Inferior parietal cortex (tissue), 1 donor: ENCODE data around the gene CNOT6.

Source experiments
- DNase-seq: peaks from one replicate; pipeline ENCODE4 v3.0.0-alpha.2; 2016; ENCODE audit errors: extremely low spot score

The CNOT6 gene

GRCh38 chr5:180599981-180600553 is 105.9 kb downstream of the CNOT6 start:
- DNase-seq = no peak

DNA sequence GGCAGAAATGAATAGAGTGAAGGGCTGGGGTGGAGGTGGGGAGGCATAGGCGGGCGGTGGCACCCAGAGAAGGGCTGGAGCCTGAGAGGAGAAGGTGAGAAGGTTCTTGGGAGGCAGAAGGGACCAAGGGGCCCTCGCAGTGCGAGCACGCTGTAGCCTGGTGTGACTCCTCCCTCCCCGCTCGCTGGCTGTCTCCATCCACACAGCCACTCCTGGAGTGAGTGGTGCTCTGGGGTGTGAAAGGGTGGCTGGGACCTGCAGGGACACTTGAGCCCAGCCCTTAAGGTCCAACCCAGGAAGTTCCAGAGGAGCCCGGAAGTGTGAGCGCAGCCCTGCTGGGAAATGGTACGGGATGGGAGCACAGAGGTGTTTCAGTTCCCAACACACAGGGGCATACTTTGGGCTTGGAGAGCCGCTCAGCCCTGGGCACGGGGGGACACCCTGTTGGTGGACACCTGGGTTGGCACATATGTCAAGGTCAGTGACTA is 106.4 kb downstream of the CNOT6 start:
- DNase-seq = no peak

DNA sequence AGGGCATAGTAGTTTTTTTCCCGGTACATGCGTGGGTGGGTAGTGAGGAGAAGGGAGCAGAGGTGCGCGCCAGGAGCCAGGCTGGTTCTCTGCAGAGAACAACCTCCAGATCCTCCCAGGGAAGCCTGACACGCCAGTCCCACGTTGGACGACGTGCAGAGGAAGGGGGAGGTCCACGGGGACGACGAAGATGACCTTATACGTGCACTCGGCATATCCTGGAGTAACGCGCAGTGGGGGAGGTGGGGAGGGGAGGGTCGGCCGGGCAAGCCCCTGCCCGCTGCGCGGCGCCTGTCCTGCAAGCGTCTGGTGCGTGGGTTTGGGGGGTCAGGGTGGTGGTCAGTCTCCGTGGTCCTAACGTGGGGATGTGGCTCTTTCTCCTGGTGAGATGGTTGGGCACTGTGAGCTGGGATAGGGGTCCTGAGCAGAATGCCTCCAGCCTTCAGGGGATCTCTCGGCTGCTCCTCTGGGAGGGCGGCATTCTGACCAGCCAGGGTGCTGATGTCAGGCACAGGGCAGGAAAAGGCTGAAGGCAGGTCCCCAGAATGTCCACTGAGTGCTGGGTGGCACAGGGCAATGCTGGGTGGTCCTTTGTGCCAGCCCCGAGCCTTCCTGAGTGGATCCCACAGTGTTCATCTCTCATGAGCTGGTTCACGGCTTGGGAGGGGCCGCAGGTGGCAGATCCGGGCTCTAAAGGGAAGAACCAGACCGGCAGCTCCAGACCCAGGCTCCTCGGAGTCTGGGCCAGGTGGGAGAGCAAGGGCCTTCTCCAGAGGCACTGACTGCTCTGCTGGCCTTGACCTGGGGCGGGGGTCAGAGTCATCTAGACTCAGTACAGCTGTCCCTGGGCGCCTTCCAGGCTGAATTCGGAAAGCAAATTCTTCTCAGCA is 107.7 kb downstream of the CNOT6 start:
- no peak for DNase-seq

DNA sequence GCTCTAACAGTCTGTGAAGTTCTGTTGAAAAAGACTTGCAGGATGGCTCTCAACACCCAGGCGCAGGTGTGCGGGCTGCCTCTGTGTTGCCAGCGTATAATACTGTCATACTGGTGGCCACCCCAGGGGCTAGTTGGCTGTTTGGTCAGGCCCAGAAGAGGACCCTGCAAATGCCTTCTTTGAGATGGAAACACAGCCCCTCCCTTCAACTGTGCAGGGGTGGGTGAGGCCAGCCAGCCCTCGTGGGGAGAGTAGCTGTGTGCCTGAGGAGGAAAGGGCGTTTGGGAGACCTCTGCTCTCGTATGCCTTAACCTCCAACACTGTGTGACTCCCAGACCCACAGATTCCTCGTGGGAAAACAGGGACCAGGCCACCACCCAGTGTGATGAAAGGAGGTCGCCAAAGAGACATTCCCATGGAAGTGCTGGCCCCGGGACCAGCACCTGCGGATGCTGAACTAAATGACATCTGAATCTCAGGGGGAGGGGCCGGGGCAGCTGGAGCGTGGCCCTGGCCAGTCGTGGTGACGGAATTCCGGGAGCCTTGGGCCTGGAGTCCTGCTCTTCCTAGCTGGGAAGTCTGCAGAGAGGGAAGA is 108.4 kb downstream of the CNOT6 start:
- DNase-seq = no peak

- no peak for DNase-seq
Observed at GRCh38 chr5:180603076-180603594, 109.0 kb downstream of the CNOT6 start.

DNA sequence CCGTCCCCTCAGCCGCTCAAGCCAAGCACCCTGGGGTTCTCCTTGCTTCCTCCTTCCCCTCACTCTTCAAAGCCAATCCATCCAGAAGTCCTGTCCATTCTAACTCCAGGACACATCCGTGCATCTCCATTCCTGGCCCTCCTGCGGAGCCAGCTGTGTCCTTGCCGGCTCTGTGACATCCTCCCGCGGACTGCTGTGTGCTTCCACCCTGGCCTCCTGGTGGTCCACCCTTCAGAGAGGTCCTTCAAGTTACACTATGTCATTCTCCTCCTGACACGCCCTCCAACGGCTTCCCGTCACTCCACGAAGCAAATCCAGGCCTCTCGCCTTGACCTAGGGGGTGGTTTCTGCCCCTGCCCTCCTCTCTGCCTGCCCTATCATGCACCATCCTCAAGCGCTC is 110.1 kb downstream of the CNOT6 start:
- DNase-seq = no peak

- peak; percentile 42 for DNase-seq
Observed at GRCh38 chr5:180605554-180606214, 111.5 kb downstream of the CNOT6 start.

- no peak for DNase-seq
Observed at GRCh38 chr5:180606215-180606785, 112.1 kb downstream of the CNOT6 start.

- no peak for DNase-seq
Observed at GRCh38 chr5:180607861-180608571, 113.8 kb downstream of the CNOT6 start.

DNA sequence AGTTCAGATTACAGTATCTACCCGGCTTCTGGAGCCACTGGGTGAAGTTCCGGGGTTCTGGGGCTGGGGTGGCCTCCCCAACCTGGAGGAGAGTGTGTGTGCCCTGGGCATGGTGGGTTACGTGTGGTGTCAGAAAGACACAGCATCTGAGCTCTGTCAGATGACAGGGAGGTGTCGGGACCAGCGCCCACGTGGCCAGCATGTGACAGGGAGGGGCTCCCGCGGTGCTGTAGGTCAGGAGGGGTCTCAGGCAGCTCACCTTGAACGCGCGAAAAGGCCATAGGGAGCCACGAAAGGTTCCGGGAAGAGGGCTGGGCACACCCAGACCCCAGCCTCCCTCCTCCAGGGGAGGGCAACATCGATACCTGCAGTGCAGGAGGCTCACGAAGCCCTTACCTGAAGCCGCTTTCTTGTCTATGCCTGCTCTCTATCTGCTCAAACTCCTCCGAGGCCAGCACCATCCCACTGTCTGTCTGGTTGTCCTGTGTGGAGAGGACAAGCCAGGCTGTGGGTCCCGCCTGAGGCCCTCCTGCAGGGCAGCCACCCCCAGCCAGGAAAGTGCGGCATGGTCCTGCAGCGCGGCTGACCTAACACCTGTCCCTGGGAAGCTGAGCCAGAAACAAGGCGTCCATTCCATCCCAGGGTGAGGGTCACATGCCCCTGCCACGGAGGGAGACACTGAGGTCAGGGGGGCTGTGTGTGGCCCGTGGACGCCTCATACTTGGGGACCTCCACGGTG is 114.6 kb downstream of the CNOT6 start:
- no peak for DNase-seq

DNA sequence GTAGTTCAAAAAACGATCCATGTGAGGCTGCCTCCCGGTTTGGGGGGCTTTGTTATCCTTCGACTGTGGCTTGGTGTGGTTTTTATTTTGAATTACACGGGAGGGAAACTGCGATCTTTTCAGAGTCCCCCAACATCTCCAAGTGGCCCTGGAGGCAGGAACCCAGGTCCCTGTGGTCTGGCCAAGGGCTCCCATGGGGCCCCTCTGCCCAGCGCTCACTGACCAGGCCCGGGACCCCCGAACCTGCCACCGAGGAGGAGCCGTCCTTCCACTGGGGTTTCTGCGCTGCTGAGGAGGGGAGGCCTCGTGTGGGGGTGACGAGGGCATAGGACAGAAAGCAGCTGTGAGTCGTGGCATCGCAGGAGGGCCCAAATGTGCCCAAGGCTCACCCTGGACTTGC is 115.2 kb downstream of the CNOT6 start:
- DNase-seq = no peak

- DNase-seq = no peak
Observed at GRCh38 chr5:180609817-180610550, 115.8 kb downstream of the CNOT6 start.

DNA sequence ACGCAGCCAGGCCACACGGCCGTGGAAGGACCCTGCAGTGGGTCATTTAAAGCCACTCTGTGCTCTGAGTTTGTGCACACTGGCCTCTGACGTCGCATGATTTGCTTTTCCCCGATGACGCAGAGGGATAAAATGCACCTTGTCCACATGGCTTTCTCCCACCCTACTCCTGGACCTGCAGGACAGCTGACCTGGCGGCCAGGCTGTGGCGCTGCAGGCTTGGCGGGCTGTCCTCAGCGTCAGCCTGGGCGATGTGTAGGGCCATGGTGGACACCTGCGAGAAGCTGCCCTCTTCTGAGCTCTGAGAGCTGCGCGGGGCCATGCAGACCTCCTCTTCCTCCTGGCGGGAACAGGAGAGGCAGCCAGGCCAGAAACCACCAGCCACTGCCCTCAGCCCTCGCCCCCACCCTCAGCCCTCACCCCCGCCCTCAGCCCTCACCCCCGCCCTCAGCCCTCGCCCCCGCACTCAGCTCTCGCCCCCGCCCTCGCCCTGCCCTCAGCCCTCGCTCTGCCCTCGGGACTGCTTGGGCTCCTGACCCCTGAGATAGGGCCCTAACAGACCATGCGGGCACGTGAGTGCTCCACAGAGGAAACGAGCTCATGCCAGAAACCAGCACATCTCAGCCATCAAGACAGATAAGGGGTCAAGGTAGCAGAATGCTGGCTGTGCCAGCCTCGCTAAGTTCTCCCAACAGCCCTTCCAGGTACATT is 117.1 kb downstream of the CNOT6 start:
- DNase-seq = no peak

DNA sequence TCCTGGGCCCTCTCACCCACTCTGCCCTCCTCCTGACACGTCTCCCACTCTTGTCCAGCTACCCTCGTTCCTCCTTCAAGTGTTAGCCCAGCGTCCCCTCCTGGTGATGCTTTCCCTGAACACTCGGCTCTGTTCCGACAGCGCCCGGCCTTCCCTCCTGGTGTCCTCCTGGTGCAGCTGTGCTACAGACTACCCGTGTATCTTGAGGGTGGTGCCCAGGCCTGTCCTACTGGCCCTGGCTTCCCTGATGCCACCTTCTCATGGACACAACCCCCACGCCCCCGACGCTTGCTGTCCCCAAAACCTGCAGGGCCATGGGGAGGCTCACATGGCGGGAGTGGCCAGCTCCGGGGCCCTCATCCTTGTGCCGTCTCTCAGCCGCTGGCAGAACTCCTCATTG is 118.5 kb downstream of the CNOT6 start:
- no peak for DNase-seq

DNA sequence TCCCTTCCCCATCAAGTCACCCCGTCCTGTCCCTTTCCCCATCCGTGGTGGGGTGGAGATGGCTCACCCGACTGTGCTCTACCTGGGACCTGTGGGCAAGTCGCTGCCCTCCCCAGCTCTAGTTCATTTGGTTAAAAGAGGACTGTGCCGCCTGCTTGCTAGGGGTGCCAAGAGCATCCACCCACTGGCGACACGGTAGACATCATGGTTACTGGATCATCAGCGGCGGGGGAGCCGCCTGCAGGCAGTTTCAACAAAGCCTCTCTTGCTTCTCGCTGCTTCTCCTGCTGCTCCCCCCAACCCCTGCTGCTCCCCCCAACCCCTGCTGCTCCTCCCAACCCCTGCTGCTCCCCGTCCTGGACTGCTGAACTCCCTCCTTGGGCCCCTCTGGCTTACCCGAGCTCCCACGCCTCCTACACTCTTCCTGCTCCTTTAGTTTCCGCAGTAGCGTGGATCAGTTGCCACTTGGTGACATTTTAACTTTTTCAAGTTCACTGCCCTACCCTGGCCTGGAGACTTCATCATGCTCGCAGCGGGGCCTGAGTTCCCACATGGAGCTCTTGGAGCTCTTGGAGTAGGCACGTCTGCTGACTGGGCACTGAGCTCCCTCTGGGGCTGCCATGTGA is 119.1 kb downstream of the CNOT6 start:
- DNase-seq = no peak

DNA sequence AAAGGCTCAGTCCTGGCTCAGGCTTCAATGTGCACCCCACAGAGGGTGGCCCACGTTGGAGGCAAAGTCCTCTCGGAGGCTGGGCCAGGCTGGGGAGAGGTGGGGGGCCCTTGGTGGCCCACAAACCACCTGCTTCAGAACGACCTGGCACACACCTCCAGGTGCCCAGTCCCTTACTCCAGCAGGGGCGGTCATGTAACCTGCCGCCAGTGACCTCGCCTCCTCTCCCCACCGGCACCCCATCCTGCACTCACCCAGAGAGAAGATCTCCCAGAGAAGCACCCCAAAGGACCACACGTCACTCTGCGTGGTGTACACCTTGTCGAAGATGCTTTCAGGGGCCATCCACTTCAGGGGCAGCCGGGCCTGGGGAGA is 119.6 kb downstream of the CNOT6 start:
- no peak for DNase-seq

DNA sequence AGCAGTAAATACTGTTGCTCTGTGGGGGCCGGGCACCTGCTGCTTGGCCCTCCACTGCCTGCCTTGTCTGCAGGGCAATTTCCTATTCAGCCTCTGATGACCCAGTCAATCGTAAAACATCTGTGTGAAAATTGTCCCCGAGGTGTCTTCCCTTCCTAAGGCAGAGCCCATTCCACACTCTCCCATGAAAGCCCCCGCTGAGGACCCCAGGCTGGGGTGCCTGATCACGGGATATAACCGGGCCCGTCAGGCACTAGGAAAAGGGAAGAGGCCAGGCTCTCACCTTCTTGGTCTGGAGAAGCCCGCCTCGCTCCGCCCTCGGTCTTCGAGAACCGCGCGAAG is 124.3 kb downstream of the CNOT6 start:
- no peak for DNase-seq

DNA sequence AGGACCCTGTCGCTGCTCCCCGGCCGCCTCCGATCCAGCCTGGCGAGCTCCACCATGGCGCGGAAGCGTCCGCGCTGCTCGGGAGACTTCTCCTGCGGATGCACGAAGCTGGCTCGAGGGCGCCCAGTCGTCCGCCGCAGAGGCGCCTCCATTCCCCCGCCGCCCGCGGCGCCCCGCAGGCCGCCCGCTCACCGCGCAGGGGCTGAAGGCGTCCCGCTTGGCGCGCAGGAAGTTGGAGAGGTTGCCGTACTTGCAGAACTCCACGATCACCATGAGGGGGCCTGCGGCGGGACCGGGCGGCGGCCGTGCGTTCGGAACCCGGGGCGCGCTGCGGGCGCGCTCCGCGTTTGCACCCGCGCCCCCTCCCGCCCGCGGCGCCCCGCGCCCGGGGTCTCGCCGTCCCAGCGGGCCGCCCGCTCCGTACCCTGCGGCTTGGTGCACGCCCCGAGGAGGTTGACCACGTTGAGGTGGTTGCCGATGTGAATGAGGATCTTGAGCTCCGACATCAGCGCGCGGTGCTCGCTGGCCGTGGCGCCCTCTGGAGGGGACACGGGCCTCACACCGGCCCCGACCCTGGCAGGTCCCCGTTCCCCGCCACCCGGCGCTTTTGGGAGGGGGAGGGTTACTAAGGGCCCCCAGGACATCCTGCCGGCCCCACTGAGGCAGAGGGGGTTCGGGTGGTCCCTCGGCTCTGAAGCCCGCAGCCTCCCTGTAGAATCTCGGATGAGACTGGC is 124.8 kb downstream of the CNOT6 start:
- no peak for DNase-seq
